Renal cortical epithelial cell (primary cell): ENCODE results near the gene ENKD1. TPM values are rescaled to one million over a fixed set of nuclear protein-coding genes. Genes with fewer than 3 reads are reported as not detected.

Experiments used
- DNase-seq: peaks from one replicate; pipeline ENCODE4 v3.0.0-alpha.2; 2011; ENCODE audit warnings: low read depth
- total RNA-seq: library from RNA; depleted of rRNA; stranded (reverse); fragments of >200 nt; gene quantifications from 2 replicates; pipeline ENCODE4 v1.2.3, GENCODE V29; 2014

ENKD1 gene
- total RNA-seq, 1 donor from 2014 or later = 22.8 TPM

DNA sequence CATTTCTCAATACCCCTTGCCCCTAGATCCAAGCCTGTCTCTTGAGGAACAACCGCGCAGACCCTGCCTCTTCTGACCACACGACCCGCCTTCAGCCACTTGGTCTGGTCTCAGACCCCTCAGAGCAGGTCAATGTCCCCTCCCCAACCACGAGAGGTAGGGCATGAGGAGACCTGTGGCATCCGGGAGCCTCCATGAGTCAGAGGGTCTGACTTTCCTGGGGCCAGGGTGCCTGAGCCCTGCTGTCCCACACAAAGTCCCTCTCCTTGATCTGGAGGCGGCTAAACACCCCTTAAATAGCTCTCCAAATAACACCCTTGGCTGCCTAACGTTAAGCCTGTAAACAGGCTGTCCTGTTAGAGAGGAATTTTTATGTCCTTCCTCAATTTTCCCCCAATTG lies 16.5 kb downstream of the ENKD1 start:
- DNase-seq = no peak

DNA sequence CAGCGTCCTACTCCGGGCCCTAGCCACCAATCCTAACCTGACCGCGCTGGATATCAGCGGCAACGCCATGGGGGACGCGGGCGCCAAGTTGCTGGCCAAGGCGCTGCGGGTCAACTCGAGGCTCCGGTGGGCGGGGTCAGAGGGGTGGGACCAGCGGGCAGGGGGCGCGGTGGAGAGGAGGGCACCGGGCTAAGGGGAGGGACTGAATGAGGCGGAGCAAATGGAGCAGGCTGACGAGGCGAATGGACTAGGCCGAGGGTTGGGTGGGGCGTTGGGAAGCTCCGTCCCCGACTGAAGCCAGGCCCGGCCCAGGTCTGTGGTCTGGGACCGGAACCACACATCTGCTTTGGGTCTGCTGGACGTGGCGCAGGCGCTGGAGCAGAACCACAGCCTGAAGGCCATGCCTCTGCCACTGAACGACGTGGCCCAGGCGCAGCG lies 17.0 kb downstream of the ENKD1 start:
- no peak for DNase-seq

- DNase-seq = no peak
Measured at GRCh38 chr16:67648764-67649407, 17.7 kb downstream of the ENKD1 start.

GRCh38 chr16:67648088-67648763 lies 18.3 kb downstream of the ENKD1 start:
- no peak for DNase-seq

GRCh38 chr16:67647681-67648080 lies 18.9 kb downstream of the ENKD1 start:
- DNase-seq = no peak

DNA sequence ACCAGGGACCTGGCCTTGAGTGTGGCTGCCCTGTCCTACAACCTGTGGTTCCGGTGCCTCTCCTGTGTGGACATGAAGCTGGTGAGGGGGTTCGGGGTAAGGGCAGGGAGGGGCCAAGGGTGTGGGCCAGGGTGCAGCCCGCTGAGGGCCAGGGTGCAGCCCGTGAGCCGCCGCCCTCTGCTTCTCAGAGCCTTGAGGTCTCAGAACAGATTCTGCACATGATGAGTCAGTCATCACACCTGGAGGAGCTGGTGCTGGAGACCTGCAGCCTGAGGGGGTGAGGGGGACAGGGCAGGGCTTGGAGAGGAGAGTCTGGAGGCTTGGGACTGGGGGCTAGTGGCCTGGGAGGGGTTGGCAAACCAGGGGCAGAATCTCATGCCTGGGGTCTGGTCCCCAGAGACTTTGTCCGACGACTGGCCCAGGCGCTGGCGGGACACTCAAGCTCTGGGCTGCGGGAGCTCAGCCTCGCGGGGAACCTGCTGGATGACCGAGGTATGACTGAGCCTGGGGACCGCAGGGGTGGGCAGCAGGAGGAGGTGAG lies 19.4 kb downstream of the ENKD1 start:
- no peak for DNase-seq

DNA sequence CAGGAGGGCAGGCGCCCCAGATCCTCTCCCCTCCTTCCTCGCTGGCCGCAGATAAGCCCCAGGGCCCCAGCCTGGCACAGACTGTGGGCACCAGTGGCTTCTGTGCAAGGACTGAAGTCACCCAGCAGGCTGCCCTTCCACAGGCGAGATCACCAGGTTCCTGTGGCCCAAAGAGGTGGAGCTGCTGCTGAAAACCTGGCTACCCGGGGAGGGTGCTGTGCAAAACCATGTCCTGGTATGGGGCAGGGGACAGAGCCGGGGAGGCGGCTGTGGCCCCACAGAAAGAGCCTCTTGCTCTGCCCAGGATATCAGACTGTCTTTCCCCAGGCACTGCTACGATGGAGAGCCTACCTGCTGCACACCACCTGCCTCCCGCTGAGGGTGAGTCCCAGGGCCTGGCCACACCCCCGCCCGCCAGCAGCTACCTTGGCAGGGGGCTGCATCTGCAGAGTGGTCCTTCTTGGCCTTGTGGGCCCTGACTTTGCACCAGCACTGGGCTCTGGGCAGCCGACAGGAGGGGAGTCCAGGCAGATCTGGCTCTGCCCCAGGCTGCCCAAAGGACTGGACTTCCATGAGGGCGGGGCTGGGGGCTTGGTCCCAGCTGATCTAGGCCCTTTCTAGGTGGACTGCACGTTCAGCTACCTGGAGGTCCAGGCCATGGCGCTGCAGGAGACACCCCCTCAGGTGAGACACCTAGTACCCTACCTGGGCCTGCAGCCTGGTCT lies 21.0 kb downstream of the ENKD1 start:
- no peak for DNase-seq

GRCh38 chr16:67644038-67644437 lies 22.5 kb downstream of the ENKD1 start:
- no peak for DNase-seq

GRCh38 chr16:67641779-67642708 lies 24.5 kb downstream of the ENKD1 start:
- no peak for DNase-seq

GRCh38 chr16:67637625-67638024 lies 28.9 kb downstream of the ENKD1 start:
- DNase-seq = no peak

GRCh38 chr16:67636713-67637112 lies 29.8 kb downstream of the ENKD1 start:
- no peak for DNase-seq

DNA sequence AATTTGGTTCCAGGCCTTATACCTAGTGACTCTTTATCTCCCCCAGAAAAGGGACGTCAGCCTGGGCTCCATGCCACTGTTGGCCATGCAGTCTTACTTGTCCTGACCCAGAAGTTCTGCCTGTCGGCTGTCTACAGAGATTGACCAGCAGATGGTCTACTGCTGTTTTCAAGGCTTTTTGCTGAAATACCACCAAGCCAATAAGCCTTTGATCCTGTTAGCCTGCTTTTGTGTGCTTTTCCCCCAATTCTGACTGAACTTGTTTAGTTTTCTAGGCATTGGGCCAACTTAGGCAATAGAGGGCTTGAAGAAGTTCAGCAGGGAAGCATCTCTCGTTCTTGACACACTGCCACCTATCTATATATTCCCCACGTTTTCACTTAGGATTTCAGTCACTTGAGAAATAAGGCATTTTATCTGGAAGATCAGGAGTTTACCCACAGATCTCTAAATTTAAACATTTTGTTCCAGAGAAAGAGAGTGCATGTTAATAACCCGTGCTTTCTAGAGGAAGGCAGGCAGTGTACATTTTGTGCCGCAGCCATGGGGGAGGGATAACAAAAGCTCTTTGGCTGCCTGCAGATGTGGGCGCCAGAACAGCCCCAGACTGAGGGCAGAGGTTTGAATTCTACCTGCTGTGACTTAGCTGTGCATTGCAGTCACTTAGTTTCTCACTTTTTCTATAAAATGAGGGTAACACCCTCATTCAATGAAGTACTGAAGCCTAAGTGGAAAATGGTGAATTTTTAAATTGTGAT lies 34.0 kb downstream of the ENKD1 start:
- no peak for DNase-seq

DNA sequence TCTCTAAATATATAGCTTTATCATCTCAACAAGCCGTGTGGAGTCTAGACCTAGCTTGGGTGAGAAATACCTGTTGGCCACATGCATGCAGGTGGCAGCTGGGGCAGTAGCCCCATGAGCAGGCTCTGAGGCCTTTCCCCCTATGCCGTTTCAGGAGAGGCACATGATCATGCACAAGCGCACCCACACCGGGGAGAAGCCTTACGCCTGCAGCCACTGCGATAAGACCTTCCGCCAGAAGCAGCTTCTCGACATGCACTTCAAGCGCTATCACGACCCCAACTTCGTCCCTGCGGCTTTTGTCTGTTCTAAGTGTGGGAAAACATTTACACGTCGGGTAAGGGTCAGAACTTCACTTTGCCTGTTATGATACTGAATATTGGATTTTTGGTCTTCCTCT lies 38.3 kb downstream of the ENKD1 start:
- no peak for DNase-seq

GRCh38 chr16:67613808-67614207 lies 52.7 kb downstream of the ENKD1 start:
- DNase-seq = no peak

Other genes with a start within 250 kb of the ENKD1 start
- 1.7 TPM in 1 of 2 replicates, not detected in the other for gene HSD11B2, start 235.6 kb downstream of the ENKD1 start, total RNA-seq
- gene ATP6V0D1, start 185.6 kb downstream of the ENKD1 start, total RNA-seq = 127 and 183 TPM in 2 replicates
- gene AGRP, start 183.2 kb downstream of the ENKD1 start, total RNA-seq = not detected in 2 replicates
- gene RIPOR1, start 137.9 kb downstream of the ENKD1 start, total RNA-seq = 61.6 and 195 TPM in 2 replicates
- 14.8 and 35.6 TPM in 2 replicates for gene CTCF, start 104.2 kb downstream of the ENKD1 start, total RNA-seq
- gene CARMIL2, start 21.6 kb downstream of the ENKD1 start, total RNA-seq = 0.55 and 2.8 TPM in 2 replicates
- 10.0 and 11.3 TPM in 2 replicates for gene ACD, start 6.5 kb downstream of the ENKD1 start, total RNA-seq
- 2.8 and 16.1 TPM in 2 replicates for gene PARD6A, start 5.8 kb downstream of the ENKD1 start, total RNA-seq
- gene C16orf86, start 64 bp upstream of the ENKD1 start, total RNA-seq = 4.6 and 11.1 TPM in 2 replicates
- 24.7 and 33.6 TPM in 2 replicates for gene GFOD2, start 52.6 kb upstream of the ENKD1 start, total RNA-seq
- 2.4 and 11.0 TPM in 2 replicates for gene RANBP10, start 139.8 kb upstream of the ENKD1 start, total RNA-seq
- under 0.01 and 4.8 TPM in 2 replicates for gene TSNAXIP1, start 140.1 kb upstream of the ENKD1 start, total RNA-seq
- 19.6 and 36.1 TPM in 2 replicates for gene THAP11, start 175.6 kb upstream of the ENKD1 start, total RNA-seq
- gene NUTF2, start 180.2 kb upstream of the ENKD1 start, total RNA-seq = 204 and 241 TPM in 2 replicates
- gene CENPT, start 180.9 kb upstream of the ENKD1 start, total RNA-seq = 34.7 and 37.2 TPM in 2 replicates
- 48.4 and 62.9 TPM in 2 replicates for gene EDC4, start 206.3 kb upstream of the ENKD1 start, total RNA-seq
- not detected in 2 replicates for gene NRN1L, start 218.1 kb upstream of the ENKD1 start, total RNA-seq
- gene PSKH1, start 226.5 kb upstream of the ENKD1 start, total RNA-seq = 14.8 and 39.7 TPM in 2 replicates